NB4 (cell line): ENCODE measurements around the gene C17orf113.

Source experiments
- TF ChIP-seq, protein P1 (sequence below): IDR thresholded peaks from 2 replicates; pipeline ENCODE4 v1.6.1; 2011; ENCODE audit warnings: low read depth, low read length
- TF ChIP-seq, protein P2 (sequence below): IDR thresholded peaks from one replicate; pipeline ENCODE4 v1.5.1; 2012; ENCODE audit warnings: low read depth, low read length

GRCh38 chr17:42016941-42017865 is 33.2 kb downstream of the C17orf113 start, which contains the start of gene DNAJC7:
- TF ChIP-seq, protein P1, sequence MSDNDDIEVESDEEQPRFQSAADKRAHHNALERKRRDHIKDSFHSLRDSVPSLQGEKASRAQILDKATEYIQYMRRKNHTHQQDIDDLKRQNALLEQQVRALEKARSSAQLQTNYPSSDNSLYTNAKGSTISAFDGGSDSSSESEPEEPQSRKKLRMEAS = peak; percentile 69
- TF ChIP-seq, protein P2, sequence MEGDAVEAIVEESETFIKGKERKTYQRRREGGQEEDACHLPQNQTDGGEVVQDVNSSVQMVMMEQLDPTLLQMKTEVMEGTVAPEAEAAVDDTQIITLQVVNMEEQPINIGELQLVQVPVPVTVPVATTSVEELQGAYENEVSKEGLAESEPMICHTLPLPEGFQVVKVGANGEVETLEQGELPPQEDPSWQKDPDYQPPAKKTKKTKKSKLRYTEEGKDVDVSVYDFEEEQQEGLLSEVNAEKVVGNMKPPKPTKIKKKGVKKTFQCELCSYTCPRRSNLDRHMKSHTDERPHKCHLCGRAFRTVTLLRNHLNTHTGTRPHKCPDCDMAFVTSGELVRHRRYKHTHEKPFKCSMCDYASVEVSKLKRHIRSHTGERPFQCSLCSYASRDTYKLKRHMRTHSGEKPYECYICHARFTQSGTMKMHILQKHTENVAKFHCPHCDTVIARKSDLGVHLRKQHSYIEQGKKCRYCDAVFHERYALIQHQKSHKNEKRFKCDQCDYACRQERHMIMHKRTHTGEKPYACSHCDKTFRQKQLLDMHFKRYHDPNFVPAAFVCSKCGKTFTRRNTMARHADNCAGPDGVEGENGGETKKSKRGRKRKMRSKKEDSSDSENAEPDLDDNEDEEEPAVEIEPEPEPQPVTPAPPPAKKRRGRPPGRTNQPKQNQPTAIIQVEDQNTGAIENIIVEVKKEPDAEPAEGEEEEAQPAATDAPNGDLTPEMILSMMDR = no peak
